ENCODE results near the gene TMPRSS13.
"Not testable (repeated sequence)": the region's sequence is repeated elsewhere in the genome, so short reads cannot be mapped to it uniquely, and the experiment has no call there.

Gene TMPRSS13

GRCh38 chr11:117929916-117930570, 841 bp upstream of the TMPRSS13 start:
- no peak for DNase-seq (ENCODE audit: low read depth)

- DNase-seq (ENCODE audit: low read depth), result no peak
These were observed 608 bp downstream of the TMPRSS13 start for GRCh38 chr11:117928446-117929141.

- no peak for DNase-seq (ENCODE audit: low read depth)
These were observed 1.3 kb downstream of the TMPRSS13 start for GRCh38 chr11:117927926-117928325.

GRCh38 chr11:117926166-117926565, 3.0 kb downstream of the TMPRSS13 start:
- not testable (repeated sequence) for DNase-seq (ENCODE audit: low read depth)

GRCh38 chr11:117925198-117925925, 3.8 kb downstream of the TMPRSS13 start:
- no peak for DNase-seq (ENCODE audit: low read depth)

- DNase-seq (ENCODE audit: low read depth), result no peak
These were observed 4.5 kb downstream of the TMPRSS13 start for GRCh38 chr11:117924631-117925170.

- no peak for DNase-seq (ENCODE audit: low read depth)
These were observed 5.4 kb downstream of the TMPRSS13 start for GRCh38 chr11:117923773-117924172.

GRCh38 chr11:117923275-117923674, 5.9 kb downstream of the TMPRSS13 start:
- DNase-seq (ENCODE audit: low read depth), result no peak

- DNase-seq (ENCODE audit: low read depth), result no peak
These were observed 7.3 kb downstream of the TMPRSS13 start for GRCh38 chr11:117921893-117922292.

GRCh38 chr11:117921456-117921855, 7.7 kb downstream of the TMPRSS13 start:
- DNase-seq (ENCODE audit: low read depth), result no peak

GRCh38 chr11:117919781-117920221, 9.4 kb downstream of the TMPRSS13 start:
- no peak for DNase-seq (ENCODE audit: low read depth)

- DNase-seq (ENCODE audit: low read depth), result no peak
These were observed 9.9 kb downstream of the TMPRSS13 start for GRCh38 chr11:117919341-117919740.

GRCh38 chr11:117918366-117919255, 10.6 kb downstream of the TMPRSS13 start:
- no peak for DNase-seq (ENCODE audit: low read depth)

GRCh38 chr11:117917591-117918151, 11.5 kb downstream of the TMPRSS13 start:
- no peak for DNase-seq (ENCODE audit: low read depth)

- DNase-seq (ENCODE audit: low read depth), result no peak
These were observed 12.2 kb downstream of the TMPRSS13 start for GRCh38 chr11:117916956-117917355.

GRCh38 chr11:117915672-117916235, 13.4 kb downstream of the TMPRSS13 start:
- no peak for DNase-seq (ENCODE audit: low read depth)

GRCh38 chr11:117914991-117915618, 14.1 kb downstream of the TMPRSS13 start:
- DNase-seq (ENCODE audit: low read depth), result no peak

GRCh38 chr11:117914398-117914761, 14.8 kb downstream of the TMPRSS13 start:
- no peak for DNase-seq (ENCODE audit: low read depth)

- DNase-seq (ENCODE audit: low read depth), result no peak
These were observed 15.3 kb downstream of the TMPRSS13 start for GRCh38 chr11:117913736-117914397.

GRCh38 chr11:117912497-117912896, 16.7 kb downstream of the TMPRSS13 start:
- no peak for DNase-seq (ENCODE audit: low read depth)
